NK-92 treated with Interleukin-12 subunit alpha and Interleukin-12 subunit beta, amount 100 ng/mL, for 24 hours (cell line): Measurements from ENCODE around the gene PSMC3.

Experiments
- DNase-seq: peaks from one replicate; lab custom pipeline; 2025; lab: John Stamatoyannopoulos, UW

The PSMC3 gene

DNA sequence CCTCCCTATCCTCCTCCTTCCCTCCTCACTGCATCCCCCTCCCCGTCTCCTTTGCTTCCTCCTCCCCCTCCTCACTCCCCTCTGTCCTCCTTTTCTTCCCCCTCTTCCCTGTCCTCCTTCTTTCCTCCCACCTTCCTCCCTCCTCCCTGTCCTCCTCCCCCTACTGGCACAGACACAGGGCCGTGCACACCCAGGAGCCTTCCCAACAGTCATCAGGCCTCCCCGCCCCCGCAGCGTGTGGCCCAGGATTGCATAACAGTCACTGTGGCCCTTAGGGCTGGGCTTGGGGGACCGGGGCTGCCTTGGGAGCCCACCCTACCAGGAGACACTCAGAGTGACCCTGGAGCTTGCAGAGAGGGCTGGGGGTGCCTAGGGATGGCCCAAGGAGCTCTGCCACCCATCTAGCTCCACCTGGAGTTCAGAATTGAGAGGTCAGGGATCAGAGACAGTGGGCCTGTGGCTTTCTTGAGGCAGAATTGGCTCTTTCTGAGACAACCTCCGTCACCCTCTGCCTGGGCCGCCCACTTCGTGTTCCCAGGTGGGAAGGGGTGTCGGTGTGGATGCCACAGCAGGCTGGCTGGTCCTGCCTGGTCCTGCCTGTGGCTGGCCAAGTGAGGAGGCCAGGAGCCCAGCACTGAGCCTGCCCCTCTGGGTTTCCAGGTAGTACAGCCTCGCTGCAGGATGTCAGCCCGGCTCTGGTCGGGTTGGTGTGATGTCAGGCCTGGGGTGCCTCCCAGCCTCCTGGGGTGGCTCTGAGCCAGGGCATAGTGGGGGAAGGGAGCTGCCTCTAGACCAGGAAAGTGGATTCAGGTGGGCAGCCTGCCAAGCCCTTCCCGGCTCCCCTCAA is 49.5 kb downstream of the PSMC3 start:
- DNase-seq, result no peak

DNA sequence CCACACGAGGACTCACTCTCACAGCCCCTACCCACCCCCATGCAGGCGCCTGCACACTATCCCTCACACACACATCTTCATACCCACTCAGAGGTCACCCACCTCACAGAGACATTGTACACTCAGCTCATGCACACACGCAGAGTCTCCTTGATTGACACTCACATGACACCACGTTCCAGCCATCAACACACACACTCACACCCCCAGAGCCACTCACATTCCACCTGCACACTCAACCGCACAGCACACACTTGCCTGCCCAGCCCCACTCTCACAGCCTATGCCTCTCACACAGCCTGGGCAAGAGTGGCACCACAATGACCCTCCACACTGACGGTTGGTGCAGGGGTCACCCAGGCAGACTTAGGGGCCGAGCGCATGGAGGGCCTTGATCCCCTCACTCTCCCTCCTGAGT is 50.1 kb downstream of the PSMC3 start:
- DNase-seq, result no peak

DNA sequence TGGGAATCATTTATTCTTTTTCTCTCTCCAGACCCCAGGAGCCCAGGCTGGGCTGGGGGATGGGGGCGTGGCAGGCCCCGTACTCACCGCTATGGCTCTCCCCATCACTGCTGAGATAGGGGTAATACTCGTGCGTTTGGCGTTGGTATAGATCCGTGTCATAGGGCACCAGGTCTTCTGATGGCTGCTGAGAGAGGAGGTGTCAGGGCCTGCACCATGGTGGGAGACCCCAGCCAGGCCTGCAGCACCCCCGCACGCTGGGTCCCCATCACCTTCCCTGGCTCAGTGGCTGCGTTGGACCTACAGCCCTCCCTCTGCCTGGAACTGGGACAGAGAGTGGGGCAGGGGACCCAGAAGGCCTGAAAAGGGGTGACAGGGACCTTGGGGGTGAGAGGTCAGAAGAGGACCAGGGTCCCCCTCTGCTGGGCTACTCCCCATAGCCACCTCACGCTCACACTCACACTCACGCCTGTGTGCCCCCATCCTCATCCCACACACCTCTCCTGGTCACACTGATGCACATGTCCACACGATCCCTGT is 50.6 kb downstream of the PSMC3 start:
- no peak for DNase-seq

DNA sequence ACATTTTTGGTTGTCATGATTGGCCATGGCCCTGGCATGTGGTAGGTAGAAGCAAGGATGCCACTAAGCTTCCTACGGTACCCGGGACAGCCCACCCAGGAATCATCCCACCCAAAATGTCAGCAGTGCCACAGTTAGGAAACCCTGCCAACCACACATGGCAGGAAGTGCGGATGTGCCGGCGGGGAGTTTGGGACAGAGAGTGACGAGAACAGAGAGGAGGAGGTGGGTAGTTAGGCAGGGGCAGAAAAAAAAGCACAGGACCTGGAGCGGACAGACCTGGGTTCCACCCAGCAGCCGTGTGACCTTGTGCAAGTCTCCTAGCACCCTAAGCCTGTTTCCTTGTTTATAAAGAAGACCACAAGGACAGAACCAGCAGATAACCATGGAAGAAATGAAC is 51.2 kb downstream of the PSMC3 start:
- DNase-seq, result no peak

DNA sequence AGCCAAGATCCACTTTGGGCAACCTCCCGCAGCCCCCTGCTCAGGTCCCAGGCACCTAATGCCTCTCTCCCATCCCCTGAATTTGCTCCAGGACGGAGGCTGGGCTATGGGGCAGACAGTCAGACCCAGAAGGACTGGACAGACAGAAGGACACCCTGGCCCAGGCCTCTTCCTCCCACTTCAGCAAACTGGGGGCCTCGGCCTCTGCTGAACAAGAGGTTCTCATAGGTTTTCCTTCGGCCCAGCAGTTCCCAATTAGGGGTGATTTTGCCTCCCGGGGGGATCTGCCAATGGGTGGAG is 51.6 kb downstream of the PSMC3 start:
- no peak for DNase-seq

DNA sequence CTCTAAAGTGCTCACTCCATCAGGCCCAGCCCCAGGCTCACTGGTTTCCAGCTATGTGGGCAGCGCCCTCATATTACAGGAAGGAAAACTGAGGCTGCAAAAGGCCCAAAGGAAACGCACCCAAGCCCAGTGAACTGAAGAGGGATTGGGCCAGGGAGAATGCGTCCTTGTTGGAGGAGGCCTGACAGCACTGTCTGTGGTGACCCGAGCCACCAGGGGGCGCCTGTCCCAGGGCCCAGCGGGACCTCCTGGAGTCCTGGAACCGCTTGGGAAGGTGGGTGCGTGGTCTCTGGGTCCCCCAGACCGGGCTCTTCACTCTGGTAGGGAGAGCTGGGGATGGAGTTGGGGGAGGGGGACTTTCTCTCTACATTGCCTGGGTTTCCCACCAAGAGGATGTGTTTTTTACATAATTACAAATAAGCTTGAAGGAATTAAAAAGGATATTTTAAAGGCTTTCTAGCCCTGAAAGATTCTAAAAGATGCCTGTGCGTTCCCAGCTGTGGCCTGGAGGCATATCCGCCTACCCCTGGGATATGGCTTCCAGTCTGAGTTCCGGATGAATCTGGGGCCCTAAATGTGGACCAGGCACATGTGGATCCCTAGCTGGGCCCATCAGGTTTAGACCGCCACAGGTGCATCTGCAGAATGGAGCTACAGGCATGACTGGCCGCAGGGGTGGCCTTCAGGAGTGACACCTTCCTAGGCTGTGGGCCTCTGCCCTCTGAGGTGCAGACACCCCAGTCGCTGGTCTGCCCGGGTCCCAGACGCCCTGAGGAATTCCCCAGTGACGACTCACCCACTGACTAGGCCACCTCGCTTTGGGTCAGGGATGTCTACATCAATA is 52.1 kb downstream of the PSMC3 start:
- DNase-seq, result peak; percentile 72

DNA sequence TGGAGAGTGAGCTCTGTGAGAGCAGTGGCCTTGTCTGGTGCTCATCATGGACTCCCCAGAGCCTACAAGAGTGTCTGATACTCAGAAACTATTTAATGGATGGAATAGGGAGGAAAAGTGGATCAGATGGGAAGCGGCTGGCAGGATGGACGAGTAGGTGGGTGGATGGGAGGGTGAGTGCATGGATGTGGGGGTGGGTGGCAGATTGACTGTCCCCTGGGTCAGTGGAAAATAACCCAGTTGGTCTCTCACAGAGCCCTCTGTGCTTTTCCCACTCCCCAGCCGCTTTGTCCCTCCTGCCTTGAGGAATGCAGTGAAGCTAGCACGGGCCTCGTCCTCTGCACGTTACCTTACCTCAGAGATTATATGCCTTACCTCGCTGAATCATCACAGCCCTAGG is 53.8 kb downstream of the PSMC3 start:
- DNase-seq, result no peak

GRCh38 chr11:47369676-47370075 is 56.6 kb downstream of the PSMC3 start:
- DNase-seq, result no peak
